Fibroblast of peridontal ligament (primary cell): ENCODE measurements around the gene SLITRK3.
A peak's percentile ranks its signal among the peaks of the same experiment; 100 is the strongest.
"Not testable (repeated sequence)": the region's sequence is repeated elsewhere in the genome, so short reads cannot be mapped to it uniquely, and the experiment has no call there.

Experiments
- DNase-seq: peaks from one replicate; pipeline ENCODE4 v3.0.0-alpha.2; 2010; ENCODE audit errors: extremely low read depth

The SLITRK3 gene

GRCh38 chr3:165193366-165194254 lies 2.6 kb downstream of the SLITRK3 start:
- DNase-seq = no peak

- DNase-seq = no peak
Measured at GRCh38 chr3:165192610-165193192, 3.5 kb downstream of the SLITRK3 start.

GRCh38 chr3:165191491-165191890 lies 4.7 kb downstream of the SLITRK3 start:
- DNase-seq = no peak

GRCh38 chr3:165188452-165188851 lies 7.7 kb downstream of the SLITRK3 start:
- no peak for DNase-seq

- DNase-seq = peak; percentile 48
Measured at GRCh38 chr3:165185707-165186327, 10.4 kb downstream of the SLITRK3 start.

GRCh38 chr3:165181556-165181955 lies 14.6 kb downstream of the SLITRK3 start:
- DNase-seq = no peak

- no peak for DNase-seq
Measured at GRCh38 chr3:165170236-165170635, 25.9 kb downstream of the SLITRK3 start.

- no peak for DNase-seq
Measured at GRCh38 chr3:165169368-165169767, 26.8 kb downstream of the SLITRK3 start.

- no peak for DNase-seq
Measured at GRCh38 chr3:165162883-165163282, 33.3 kb downstream of the SLITRK3 start.

GRCh38 chr3:165159760-165160421 lies 36.3 kb downstream of the SLITRK3 start:
- DNase-seq = no peak

GRCh38 chr3:165158011-165158410 lies 38.2 kb downstream of the SLITRK3 start:
- no peak for DNase-seq

- no peak for DNase-seq
Measured at GRCh38 chr3:165156757-165157420, 39.3 kb downstream of the SLITRK3 start.

- no peak for DNase-seq
Measured at GRCh38 chr3:165148876-165149441, 47.2 kb downstream of the SLITRK3 start.

GRCh38 chr3:165144271-165144670 lies 51.9 kb downstream of the SLITRK3 start:
- no peak for DNase-seq

- DNase-seq = not testable (repeated sequence)
Measured at GRCh38 chr3:165139918-165140317, 56.3 kb downstream of the SLITRK3 start.
